T47D (cell line): ENCODE measurements around the gene ULBP1.
"Not testable (repeated sequence)": the region's sequence is repeated elsewhere in the genome, so short reads cannot be mapped to it uniquely, and the experiment has no call there.

Experiments
- DNase-seq, 2 experiments: peaks; one replicate each; pipeline versions ENCODE4 v3.0.0 to v3.0.0-alpha.2; 2011 to 2012; ENCODE audit warnings: low read depth in 1 of 2, low spot score in 1 of 2
- JUND ChIP-seq: IDR thresholded peaks from 2 replicates; pipeline ENCODE4 v1.6.1; 2012; ENCODE audit warnings: low read depth
- in situ Hi-C: cut with HindIII; loops from 2 replicates; pipeline ENCODE4 v1.10.0; 2016; ENCODE audit warnings: low sequenced_read_pairs, low pct_unique_long_range_greater_than_20kb

ULBP1 gene

DNA sequence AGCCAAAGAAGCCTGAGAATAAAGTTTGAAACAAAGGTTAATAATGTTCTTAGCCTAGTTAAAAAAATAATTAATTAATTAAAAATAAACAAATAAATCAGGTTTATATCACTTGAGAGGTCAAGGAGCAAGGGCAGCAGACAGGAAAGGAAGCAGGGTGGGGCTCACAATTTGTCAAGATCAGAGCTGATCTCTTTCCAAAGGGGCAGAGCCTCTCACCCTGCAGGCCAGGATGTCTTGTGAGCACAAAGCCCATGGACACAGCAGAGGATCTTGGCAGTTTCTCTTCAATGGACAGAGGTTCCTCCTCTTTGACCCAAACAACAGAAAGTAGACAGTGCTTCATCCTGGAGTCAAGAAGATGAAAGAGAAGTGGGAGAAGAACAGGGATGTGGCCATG, 14.9 kb downstream of the ULBP1 start:
- TF ChIP-seq JUND, result no peak
- in situ Hi-C loops, result no loop called here
- no peak for DNase-seq

GRCh38 chr6:149979293-149979692, 15.6 kb downstream of the ULBP1 start:
- in situ Hi-C loops, result no loop called here
- no peak for DNase-seq
- TF ChIP-seq JUND, result no peak

- in situ Hi-C loops, result no loop called here
- no peak for TF ChIP-seq JUND
- DNase-seq, result no peak
These were observed 19.4 kb downstream of the ULBP1 start for GRCh38 chr6:149983145-149983544.

DNA sequence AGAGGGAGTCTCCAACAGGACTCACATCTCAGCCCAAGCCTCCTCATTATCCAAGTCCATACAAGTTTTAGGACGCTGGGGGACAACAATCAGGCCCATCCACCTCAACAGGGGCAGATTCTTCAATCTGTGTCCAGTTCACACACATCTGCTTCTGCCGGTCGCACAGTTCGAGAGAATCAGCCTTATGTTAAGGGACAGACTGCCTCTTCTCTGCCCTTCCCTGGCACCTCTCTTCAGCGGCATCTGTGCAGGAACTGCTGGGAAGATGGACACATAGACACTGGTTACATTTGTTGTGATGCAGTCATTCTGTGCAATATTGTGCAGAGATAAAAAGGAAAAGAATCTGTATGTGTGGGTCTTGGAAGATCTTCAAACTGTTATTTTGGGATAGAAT, 21.0 kb downstream of the ULBP1 start:
- in situ Hi-C loops, result no loop called here
- TF ChIP-seq JUND, result no peak
- DNase-seq, result no peak

DNA sequence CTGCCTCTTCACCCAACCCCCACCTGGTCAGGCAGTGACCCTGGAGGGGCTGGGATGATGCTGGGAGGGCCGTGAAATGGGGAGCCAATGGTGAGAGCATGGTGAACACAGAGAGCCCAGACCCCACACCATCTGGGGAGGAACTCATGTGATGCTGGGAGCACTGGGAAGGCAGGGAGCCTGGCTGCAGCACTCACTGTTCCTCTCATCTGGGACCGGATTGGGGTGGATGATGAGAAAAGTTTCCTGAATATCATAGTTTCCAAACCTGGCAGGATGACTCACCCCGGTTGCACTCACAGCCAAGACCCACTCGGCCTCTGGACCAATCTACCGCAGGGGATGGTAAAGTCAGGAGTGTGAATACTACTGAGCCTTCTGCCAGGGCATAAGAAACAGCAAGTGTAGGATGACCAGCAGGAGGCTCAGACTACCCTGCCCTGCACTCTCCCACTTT, 21.8 kb downstream of the ULBP1 start:
- no peak for TF ChIP-seq JUND
- in situ Hi-C loops, result no loop called here
- no peak for DNase-seq

- TF ChIP-seq JUND, result no peak
- no peak for DNase-seq
- in situ Hi-C loops, result no loop called here
These were observed 23.9 kb downstream of the ULBP1 start for GRCh38 chr6:149987602-149988107.

GRCh38 chr6:149988550-149989346, 25.0 kb downstream of the ULBP1 start:
- TF ChIP-seq JUND, result no peak
- DNase-seq, result no peak
- in situ Hi-C loops, result no loop called here

- no peak for TF ChIP-seq JUND
- in situ Hi-C loops, result no loop called here
- no peak for DNase-seq
These were observed 26.5 kb downstream of the ULBP1 start for GRCh38 chr6:149990212-149990660.

GRCh38 chr6:149990661-149991471, 27.1 kb downstream of the ULBP1 start:
- in situ Hi-C loops, result no loop called here
- TF ChIP-seq JUND, result no peak
- DNase-seq, result no peak

GRCh38 chr6:149991472-149991795, 27.7 kb downstream of the ULBP1 start:
- DNase-seq, in situ Hi-C loops: not testable (repeated sequence)

GRCh38 chr6:149991838-149992237, 28.1 kb downstream of the ULBP1 start:
- in situ Hi-C loops, result no loop called here
- no peak for TF ChIP-seq JUND
- DNase-seq, result no peak

- in situ Hi-C loops, result no loop called here
- no peak for DNase-seq
- no peak for TF ChIP-seq JUND
These were observed 31.6 kb downstream of the ULBP1 start for GRCh38 chr6:149995235-149995750.

- in situ Hi-C loops, result no loop called here
- no peak for DNase-seq
These were observed 32.2 kb downstream of the ULBP1 start for GRCh38 chr6:149995971-149996370.

More at GRCh38 chr6:149995971-149996370, 32.2 kb downstream of the ULBP1 start:
- no peak for TF ChIP-seq JUND
